Brain microvascular endothelial cell (primary cell): Measurements from ENCODE around the gene MOV10L1.
A peak's percentile ranks its signal among the peaks of the same experiment; 100 is the strongest.
"Not testable (repeated sequence)": the region's sequence is repeated elsewhere in the genome, so short reads cannot be mapped to it uniquely, and the experiment has no call there.

Source experiments
- DNase-seq: peaks from one replicate; pipeline ENCODE4 v3.0.0-alpha.2; 2020
- H3K27ac ChIP-seq: fragments of 250-450 bp; sonication (Bioruptor Pico); 2 replicates; pipeline ENCODE4 v1.5.1; 2020; ENCODE audit warnings: mild to moderate bottlenecking, moderate library complexity
- H3K27me3 ChIP-seq: fragments of 250-450 bp; sonication (Bioruptor Pico); replicated peaks from 2 replicates; pipeline ENCODE4 v1.5.1; 2020; ENCODE audit warnings: mild to moderate bottlenecking
- H3K36me3 ChIP-seq: fragments of 250-450 bp; sonication (Bioruptor Pico); replicated peaks from 2 replicates; pipeline ENCODE4 v1.5.1; 2020; ENCODE audit warnings: mild to moderate bottlenecking
- H3K4me3 ChIP-seq: 2 replicates; pipeline ENCODE4 v1.5.1; 2011; ENCODE audit warnings: low read depth, mild to moderate bottlenecking, control low read depth, low read length, moderate library complexity
- CTCF ChIP-seq: IDR thresholded peaks from 2 replicates; pipeline ENCODE4 v1.5.1; 2011; ENCODE audit warnings: low read depth, mild to moderate bottlenecking, moderate library complexity, low read length, control low read depth, inconsistent platforms; ENCODE audit errors: missing control alignments
- in situ Hi-C: cut with HindIII; loops from 2 replicates; pipeline ENCODE4 v1.10.0; 2017; ENCODE audit warnings: low sequenced_read_pairs, low pct_ligation_motif_present

MOV10L1 gene

GRCh38 chr22:50200461-50201190 lies 110.8 kb downstream of the MOV10L1 start, which contains the start of gene SELENOO:
TSS of gene SELENOO (plus strand) at chr22:50201011. CDS start at chr22:50201037, 26 bp downstream.
- peaks cover 24% of the 10 kb centered on the region for H3K36me3 ChIP-seq
- DNase-seq, result peak; percentile 77
- H3K4me3 ChIP-seq, result peak within 1 kb of the TSS; percentile 66
- in situ Hi-C loops, result no loop called here
- H3K27ac ChIP-seq, result peak within 1 kb of the TSS; percentile 69
- TF ChIP-seq CTCF, result no peak
- H3K27me3 ChIP-seq, result no peaks in the 10 kb centered on the region

GRCh38 chr22:50201191-50202129 lies 111.7 kb downstream of the MOV10L1 start:
- H3K4me3 ChIP-seq, result peak overlapping the region; percentile 66
- no peak for DNase-seq

GRCh38 chr22:50202130-50202666 lies 112.4 kb downstream of the MOV10L1 start:
- DNase-seq, result no peak
- peak overlapping the region; percentile 66 for H3K4me3 ChIP-seq
- in situ Hi-C loops, result no loop called here
- no peak overlapping the region for H3K27ac ChIP-seq
- peaks cover 20% of the 10 kb centered on the region for H3K36me3 ChIP-seq
- no peak for TF ChIP-seq CTCF
- H3K27me3 ChIP-seq, result no peaks in the 10 kb centered on the region

More at GRCh38 chr22:50201191-50202129, 111.7 kb downstream of the MOV10L1 start:
- H3K27me3 ChIP-seq, result no peaks in the 10 kb centered on the region
- peaks cover 17% of the 10 kb centered on the region for H3K36me3 ChIP-seq
- H3K27ac ChIP-seq, result no peak overlapping the region
- TF ChIP-seq CTCF, result no peak
- in situ Hi-C loops, result no loop called here

- H3K4me3 ChIP-seq, result no peak overlapping the region
- H3K36me3 ChIP-seq, result peaks cover 14% of the 10 kb centered on the region
- in situ Hi-C loops, result no loop called here
- TF ChIP-seq CTCF, result no peak
- H3K27ac ChIP-seq, result no peak overlapping the region
- no peaks in the 10 kb centered on the region for H3K27me3 ChIP-seq
- no peak for DNase-seq
Measured at GRCh38 chr22:50203288-50203687, 113.5 kb downstream of the MOV10L1 start.

- Histone ChIP-seq H3K27ac (no peak overlapping the region), H3K36me3 (peaks cover 15% of the 10 kb centered on the region), H3K4me3 (no peak overlapping the region), H3K27me3 (no peaks in the 10 kb centered on the region)
- no peak for DNase-seq
- TF ChIP-seq CTCF, result no peak
- in situ Hi-C loops, result no loop called here
Measured at GRCh38 chr22:50204571-50204970, 114.8 kb downstream of the MOV10L1 start.

- H3K27me3 ChIP-seq, H3K27ac ChIP-seq, DNase-seq, in situ Hi-C loops, H3K4me3 ChIP-seq: not testable (repeated sequence)
- H3K36me3 ChIP-seq, result peaks cover 15% of the 10 kb centered on the region
Measured at GRCh38 chr22:50204998-50205397, 115.2 kb downstream of the MOV10L1 start.
